ENCODE data around the gene TBC1D10B. TPM values are rescaled to one million over a fixed set of nuclear protein-coding genes. Genes with fewer than 3 reads are reported as not detected.

Gene TBC1D10B
- total and polyA plus RNA-seq, 9 of the 15 experiments (the other 6 are each of a cell fraction or from before 2014, with no cell fraction given), result 2.2 to 55.4 (median 17.5) TPM

- TF ChIP-seq E2F1 (CRISPR knock-in tag; IDR thresholded peaks at IDR 0.05) (peak; percentile 36; the same call in 1 of the 2 replicates), RBM25 (IDR thresholded peaks at IDR 0.05; ENCODE audit: low read depth, low read length, severe bottlenecking) (peak; percentile 17), RHOXF2B (CRISPR knock-in tag; conservative IDR thresholded peaks at IDR 0.05) (no peak), SRSF3 (IDR thresholded peaks at IDR 0.05; ENCODE audit: insufficient read depth, low read length) (no peak), ZNF609 (CRISPR knock-in tag; IDR thresholded peaks at IDR 0.05; ENCODE audit: borderline replicate concordance) (peak; percentile 53; the same call in 1 of the 2 replicates), FOXP1 (CRISPR knock-in tag; IDR thresholded peaks at IDR 0.05) (peak; percentile 52; the same call in 1 of the 2 replicates), DACH1 (IDR thresholded peaks at IDR 0.05; ENCODE audit: partially characterized antibody) (no peak), TFAP4 (CRISPR knock-in tag; IDR thresholded peaks at IDR 0.05; ENCODE audit: borderline replicate concordance) (peak; percentile 90; the same call in 1 of the 2 replicates), ZNF165 (CRISPR knock-in tag; IDR thresholded peaks at IDR 0.05; ENCODE audit: borderline replicate concordance) (0 out of 2 replicates have a peak, but pooled peaks have one; percentile 32), ELK1 (CRISPR knock-in tag; IDR thresholded peaks at IDR 0.05) (no peak), ZNF347 (CRISPR knock-in tag; IDR thresholded peaks at IDR 0.05; ENCODE audit: low read depth) (no peak), SMAD2 (IDR thresholded peaks at IDR 0.05; ENCODE audit: low read depth, low read length) (no peak), EP300 (IDR thresholded peaks at IDR 0.05; ENCODE audit: low read length) (peak; percentile 9; the same call in 1 of the 2 replicates), ZNF589 (CRISPR knock-in tag; IDR thresholded peaks at IDR 0.05; ENCODE audit: low read depth) (no peak), FOXO4 (CRISPR knock-in tag; IDR thresholded peaks at IDR 0.05) (no peak), NRF1 (conservative IDR thresholded peaks at IDR 0.05 in 1 of 2, IDR thresholded peaks at IDR 0.05 in 1 of 2) (peak; percentile 77 to 78), GTF2F1 (IDR thresholded peaks at IDR 0.05; ENCODE audit: low read depth, low read length) (no peak)
Measured at GRCh38 chr16:30378236-30379157, 8.2 kb upstream of the TBC1D10B start (continued).

Measured in K562 (cell line).